HG02981 (cell line): ENCODE data around the gene METRN.
"Not testable (repeated sequence)": the region's sequence is repeated elsewhere in the genome, so short reads cannot be mapped to it uniquely, and the experiment has no call there.

Source experiments
- ATAC-seq: cut with Tn5 transposase; IDR thresholded peaks from one replicate; pipeline ENCODE4 v1.9.1; 2021; ENCODE audit warnings: mild to moderate bottlenecking, moderate library complexity; ENCODE audit not compliant: unreplicated experiment

Gene METRN

DNA sequence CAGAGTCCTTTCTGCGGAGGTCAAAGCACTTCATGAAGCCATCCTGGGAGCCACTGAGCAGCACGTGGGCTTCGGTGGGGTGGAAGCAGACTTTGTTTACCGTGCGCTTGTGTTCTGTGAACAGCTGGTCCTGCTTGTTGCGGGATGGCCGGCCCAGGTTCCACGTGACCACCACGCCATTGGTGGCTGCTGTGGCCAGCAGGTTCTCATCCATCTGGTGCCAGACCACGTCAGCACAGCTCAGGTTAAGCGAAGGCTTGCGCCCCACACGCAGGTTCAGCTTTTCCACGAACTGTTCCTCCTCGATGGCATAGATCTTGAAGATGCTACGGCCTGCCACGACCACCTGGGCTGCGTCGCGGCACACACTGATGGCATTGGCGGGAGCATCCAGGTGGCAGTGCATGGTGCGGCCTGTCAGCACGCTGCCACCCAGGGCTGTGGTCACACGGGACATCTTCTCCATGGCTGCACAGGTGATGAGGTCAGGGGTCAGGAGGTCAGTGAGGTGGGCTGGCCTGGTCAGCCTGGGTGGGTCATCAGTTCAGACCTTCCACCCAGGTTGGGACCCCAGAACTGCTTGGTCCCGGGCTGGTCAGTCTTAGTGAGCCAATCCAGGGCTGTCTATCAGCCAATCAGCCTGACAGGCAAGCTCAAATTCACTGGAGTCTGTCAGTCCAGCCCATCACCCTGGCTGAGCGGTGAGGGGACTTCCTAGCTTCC is 25.6 kb upstream of the METRN start:
- ATAC-seq = no peak

DNA sequence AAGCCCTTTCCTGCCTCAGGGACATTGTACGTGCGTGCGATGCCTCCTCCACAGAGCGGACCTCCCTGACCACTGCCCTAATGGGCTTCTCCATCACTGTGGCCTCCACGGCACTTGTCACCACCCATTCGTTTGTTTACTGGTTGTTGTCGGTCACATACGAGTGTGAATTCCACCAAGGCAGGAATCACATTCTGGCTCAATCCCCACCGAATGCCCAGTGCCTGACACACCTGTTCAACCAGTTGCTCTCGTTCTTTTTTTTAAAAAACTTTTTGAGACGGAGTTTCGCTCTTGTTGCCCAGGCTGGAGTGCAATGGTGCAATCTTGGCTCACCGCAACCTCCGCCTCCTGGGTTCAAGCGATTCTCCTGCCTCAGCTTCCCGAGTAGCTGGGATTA is 23.7 kb upstream of the METRN start:
- not testable (repeated sequence) for ATAC-seq

DNA sequence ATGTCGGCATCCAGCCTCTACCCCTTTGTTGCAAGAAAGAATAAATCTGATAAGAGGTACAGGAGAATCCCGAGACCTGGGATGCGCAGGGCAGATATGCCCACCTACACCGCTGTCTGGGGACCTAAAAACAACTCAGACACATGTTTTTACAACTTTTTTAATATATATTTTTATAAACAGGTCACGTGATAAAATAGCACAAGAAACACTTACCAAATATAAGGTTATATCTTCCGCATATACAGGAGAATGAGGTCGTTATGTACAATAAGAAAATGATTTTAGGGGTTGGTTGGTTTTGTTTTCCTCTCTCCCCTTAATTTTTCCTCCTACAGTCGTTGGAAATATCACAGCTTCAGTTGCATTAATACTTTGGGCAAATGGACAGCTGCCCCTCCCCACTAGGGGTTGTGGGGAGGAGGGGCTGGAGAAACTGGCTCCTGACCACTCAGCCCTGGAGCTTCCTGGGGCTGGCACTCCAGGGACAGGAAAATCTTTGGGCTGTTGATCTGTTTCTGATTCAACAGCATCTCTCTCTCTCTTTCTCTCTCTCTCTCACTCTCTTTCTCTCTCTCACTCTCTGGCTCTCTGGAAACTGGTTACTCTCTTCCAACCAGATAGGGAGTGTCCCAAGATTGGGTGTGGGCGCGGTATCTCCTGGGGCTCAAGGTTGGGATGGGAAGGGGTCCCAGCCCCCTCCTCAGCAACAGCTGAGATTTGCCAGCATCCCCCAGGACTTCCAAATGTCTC is 22.4 kb upstream of the METRN start:
- ATAC-seq = no peak

DNA sequence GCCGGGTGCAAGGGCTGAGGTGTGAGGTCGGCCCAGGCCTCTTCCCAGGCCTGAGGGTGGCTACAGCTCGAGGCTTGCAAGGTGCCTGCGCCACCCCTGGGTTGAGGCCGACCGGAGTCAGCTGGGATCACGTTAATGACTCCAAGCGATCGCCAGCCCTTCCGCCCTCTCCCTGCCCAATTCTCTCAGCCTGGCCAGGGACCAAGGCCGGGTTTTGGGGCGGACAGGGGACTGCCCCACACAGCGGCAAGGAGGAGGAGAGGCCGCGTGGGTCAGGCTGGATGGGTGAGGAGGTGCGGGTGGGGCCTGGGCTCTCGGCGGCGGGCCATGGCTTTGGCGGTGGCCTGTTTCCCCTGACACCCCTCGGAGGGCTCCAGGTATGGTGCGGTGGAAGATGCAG is 21.6 kb upstream of the METRN start:
- no peak for ATAC-seq

DNA sequence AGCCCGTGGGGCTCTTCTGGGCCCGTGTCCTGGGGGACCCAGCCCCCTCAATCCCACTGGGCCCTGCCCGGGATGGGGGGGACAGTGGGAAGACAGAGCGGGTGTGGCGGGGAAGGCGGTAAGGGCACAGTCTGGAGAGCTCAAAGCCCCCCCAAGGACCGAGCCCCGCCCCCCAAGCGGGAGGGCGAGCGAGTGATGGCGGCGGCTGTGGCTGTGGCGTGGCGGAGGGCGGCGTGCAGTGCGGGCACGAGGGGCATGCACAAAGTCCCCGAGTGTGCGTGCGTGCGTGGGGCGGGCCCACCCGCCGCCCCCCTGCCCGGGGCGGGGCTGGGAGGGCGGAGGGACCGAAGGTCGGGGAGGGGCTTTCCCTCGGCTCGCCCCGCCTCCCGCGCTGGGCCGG is 21.2 kb upstream of the METRN start:
- no peak for ATAC-seq

DNA sequence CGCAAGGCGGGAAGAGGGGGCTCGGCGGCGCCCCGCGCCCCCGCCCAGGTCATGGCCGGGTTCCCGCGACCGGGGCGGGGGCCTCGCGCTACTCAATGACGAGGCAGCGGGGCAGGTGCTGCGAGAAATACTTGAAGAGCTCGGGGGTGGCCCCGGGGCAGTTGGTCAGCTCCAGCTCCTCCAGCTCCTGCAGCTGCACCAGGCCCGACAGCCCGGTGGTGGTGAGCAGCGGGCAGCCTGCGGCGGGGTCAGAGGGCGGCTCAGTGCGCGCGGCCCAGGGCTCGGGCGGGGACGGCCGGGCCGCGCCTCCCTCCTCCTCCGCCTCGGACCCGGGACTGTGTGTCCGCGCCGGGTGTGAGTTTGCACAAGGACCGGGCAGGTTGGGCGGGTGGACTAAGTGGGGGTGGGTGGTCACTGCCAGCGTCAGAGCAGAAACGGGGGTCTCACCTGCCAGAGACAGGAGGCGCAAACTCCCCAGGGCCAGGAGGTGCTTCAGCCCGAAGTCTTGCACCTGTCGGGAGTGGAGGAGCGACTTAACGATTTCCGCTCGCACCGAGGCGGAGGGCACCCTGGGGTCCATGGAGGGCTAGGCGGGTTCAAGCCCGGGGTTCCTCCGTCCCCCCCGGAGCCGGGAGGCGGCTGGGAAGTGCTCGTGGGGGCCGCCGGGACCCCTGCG is 20.6 kb upstream of the METRN start:
- no peak for ATAC-seq

DNA sequence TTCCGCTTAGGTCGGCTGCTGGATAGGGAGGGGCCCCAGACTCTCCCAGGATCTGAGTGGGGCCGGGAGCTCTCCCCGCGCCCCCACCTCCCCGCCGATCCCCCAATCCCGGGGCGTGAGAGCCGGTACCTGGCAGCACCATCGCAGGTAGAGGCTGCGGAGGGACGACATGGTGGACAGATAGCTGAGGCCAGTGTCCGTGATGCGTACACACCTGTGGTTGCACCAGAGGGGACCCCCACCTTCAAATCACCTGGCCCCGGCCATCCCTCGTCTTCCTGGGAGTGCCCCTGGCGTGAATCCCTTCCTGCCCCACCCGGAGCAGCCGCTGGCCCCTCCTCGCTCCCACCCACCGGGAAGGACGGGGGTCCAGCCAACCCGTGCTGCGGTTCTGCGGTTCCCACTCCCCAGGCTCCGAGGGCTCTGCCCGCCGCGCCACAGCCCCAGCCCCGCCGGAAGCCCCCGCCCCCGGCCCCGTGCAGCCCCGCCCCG is 20.0 kb upstream of the METRN start:
- no peak for ATAC-seq

DNA sequence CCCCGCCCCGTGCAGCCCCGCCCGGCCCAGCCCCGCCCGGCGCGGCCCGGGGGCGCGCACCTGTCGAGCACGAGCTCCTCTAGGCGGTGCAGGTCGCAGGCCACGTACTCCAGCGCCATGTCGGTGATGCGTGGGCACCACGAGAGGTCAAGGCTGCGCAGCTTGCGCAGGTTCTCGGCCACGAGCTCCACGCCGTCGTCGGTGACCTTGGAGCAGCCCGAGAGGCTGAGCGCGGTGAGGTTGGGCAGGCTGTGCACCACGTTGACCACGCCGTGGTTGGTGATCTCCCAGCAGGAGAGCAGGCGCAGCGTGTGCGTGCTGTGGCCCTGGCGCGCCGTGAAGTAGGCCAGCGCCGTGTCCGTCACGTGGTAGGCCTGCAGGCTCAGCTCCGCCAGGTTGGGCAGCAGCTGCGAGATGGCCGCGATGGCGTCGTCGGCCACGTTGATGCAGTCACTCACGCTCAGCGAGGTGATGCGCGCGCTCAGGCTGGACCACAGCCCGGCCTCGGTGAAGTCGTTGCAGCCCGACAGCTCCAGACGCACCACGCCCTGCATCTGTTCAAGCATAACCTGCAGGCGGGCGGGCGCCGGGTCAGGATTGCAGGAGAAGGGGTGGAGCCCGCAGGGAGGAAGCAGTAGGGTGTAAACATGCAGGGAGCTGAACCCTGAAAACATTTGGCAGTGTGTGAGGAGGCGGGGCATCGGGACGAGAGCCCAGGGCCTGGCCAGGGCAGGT is 19.4 kb upstream of the METRN start:
- no peak for ATAC-seq

DNA sequence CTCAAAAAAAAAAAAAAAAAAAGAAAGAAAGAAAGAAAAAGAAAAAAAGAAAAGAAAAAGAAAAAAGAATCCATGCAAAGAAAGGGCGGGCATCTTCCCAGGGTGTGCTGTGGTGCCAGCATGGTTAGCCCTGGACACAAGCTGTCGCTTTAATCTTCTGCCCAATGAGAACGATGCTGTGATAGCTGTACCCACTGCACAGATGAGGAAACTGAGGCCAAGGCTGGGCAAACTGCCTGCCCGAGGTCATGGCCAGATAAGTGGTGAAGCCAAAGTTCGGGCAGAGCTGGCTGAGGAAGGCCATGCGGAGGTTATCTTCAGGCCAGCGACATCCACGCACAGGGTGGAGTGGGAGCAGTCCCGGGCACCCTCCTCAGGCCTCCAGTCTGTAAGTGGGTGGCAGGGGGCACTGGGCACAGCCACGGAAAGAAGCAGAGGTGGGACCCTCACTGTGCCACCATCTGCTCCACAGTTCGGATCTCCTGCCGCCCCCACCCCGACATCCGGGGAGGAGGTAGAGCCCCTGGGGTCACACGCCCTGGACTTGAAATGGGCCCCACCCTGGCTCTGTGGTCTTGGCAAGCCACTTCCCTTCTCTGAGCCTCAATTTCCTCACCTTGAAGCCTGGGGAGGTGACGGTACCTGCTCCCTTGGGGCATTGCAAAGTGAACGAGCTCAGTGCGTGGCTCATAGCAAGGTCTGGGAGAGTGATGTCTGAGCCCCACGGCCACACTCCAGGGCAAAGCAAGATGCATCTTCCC is 15.8 kb upstream of the METRN start:
- no peak for ATAC-seq

DNA sequence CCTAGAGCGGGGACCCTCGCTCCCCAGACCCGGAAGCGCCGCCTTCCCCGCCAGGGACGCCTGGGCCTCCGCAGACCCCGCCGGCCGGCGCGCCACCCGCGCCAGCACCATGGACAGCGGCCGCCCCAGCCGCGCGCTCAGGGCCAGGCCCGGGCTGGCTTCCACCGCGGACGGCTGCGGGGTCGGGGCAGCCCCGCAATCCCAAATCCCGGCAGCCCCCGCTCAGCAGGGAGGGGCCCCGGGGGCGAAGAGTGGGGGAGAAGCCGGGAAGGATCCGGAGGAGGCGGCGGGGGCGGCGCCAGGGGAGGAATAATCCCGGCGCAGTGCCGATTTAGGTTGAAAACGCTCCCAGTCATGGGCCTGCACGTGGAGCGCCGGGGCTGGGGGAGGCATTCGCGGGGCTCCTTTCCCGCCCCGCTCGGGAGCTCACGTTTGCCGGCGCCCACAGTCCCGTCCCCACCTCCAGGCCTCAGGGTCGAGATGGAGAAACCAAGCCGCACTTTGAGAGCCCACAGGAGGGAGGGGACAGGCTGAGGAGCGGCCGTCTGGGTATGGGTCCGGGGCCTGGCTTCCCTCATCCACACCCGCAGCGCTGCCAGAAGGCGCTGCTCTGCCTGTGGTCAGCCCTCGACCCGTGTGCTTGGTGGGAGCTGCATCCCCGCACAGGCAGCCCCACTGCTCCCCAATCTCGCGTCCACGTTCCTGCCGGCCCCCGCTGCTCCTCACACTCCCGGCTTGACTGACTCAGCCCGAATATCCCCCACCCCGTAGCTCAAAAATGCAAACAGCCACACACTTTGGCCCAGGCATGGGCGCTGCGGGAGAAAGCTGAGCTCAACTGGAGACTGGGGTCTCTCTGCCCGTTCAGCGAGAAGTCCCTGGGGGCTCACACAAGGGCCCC is 14.0 kb upstream of the METRN start:
- no peak for ATAC-seq

DNA sequence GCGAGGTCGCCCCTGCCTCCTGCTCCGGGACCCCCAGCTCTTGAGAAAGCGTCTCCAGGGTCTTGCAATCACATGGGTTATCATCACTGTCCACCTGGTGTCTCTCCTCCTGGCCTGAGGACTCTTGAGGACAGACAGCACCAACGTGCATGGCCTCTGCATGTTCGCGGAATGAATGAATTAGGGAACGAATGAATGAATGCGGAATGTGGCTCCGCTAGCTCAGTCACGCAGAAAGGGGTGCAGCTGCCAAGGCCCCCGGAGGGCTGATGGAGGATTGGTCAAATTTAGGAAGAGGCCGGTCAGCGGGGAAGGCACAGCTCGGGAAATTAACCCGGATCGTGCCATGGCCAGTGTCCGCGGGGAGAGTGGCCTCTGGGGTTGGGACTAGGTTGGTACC is 12.6 kb upstream of the METRN start:
- no peak for ATAC-seq

DNA sequence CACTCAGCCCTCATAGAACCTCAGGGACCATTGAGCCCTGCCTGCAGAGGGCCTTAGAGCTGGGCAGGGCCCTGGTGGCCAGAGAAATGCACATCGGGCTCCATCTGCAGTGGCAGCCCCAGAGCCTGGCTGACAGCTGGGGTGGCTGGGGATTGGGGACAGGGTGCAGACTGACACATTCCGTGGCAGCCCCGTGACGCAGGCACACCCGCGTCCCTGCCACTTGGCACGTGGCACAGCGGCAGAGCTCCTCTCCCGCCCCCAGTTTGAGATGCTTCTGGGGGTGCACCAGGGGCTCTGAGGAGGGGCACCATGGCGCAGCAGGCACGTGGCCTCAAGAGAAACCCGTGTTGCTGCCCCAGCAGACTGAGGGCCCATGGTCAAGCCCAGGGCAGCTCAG is 11.5 kb upstream of the METRN start:
- no peak for ATAC-seq

DNA sequence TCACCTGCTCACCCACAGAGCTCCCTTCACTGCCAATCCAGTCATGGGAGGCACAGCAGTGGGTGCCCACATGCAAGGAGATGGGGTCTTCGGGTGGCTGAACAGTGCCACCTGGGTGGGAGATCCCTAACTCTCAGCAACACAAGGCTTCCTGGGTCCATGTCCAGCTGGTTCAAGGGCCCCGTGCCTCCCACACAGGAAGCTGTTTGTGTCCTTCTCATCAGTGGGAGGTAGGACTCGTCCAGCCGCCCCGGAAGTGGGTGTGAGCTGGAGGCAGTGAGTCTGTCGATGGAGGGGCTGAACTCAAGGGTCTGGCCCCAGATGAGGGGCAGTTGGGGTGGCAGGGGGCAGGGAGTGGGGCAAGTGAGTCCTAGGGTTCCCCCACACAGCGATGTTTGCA is 10.9 kb upstream of the METRN start:
- ATAC-seq = no peak

DNA sequence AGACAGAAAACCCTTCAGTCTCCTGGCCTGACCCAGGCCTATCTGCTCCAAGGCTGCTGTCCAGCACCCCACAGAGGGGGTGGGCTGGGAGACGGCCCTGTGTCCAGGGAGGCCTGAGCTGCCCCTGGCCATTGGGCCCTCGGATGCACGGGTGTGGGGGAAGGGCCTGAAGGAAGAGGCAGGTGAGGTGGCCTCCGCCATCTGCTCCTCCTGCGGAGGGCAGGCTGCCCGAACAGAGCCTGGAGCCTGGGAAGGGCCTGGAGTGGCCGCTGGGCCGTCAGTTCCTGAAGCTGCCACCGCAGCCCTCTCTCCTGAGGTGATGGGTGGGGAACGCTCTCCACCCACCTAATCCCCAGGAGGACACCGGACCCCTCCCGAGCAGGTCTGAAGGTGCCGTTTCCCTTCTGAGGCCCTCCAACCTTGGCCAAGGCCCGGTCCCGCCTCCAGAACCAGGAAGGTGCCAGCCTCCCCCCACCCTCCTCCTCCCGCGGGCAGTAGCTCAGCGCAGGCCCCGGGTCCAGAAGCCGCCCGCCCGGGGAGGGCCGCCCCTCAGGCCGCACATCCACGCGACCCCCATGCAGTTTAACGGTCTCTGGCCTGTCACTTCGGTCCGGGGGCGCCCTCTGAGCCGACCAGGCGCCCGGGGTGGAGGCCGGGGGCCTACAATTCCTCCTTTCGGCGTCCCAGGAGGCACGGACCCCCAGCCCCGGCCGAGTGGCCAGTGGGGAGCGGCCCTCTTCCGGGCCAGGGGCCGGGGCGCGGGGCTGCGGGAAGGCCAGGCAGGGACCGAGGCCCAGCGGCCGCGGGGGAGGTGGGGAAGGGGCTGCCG is 10.2 kb upstream of the METRN start:
- ATAC-seq = no peak

DNA sequence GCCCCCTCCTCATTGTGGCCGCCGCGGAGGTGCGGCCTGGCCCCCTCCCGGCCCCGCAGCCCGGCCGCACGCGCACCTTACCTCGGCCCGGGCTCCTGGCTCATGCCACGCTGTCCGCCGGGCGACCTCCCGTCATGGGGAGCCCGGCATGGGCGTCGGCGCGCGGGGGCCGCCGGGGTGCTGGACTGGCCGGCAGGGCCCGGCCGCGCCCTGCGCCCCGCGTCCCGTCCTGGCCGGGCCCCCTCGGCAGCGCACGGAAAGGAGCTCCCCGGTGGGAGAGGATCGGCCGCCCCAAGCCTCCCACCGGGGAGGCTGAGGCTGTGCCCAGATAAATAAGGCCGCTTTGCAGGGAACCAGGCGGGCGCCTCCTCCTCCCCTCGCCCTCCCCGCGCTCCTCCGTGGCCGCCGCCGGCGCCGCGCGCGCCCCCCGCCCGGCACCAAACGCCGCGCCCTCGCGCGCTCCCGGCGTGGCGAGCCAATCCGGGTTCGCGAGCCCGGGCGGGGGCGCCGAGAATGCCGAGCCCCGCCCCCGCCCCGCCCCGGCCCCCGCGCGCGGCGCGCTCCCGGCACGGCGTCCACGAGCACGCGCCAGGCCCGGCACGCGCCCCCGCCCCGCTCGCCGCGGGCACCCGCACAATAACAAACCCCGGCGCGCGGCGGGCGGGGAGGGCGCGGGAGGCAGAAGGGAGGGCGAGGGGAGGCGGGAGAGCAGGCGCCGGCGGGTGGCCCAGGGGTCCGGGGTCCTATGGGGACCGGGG is 9.3 kb upstream of the METRN start, which contains the start of gene FBXL16:
FBXL16 (minus strand) TSS at position 371 of the 758 bp plus-strand sequence. CDS start 8,396 bp downstream, outside the sequence.
- no peak for ATAC-seq

DNA sequence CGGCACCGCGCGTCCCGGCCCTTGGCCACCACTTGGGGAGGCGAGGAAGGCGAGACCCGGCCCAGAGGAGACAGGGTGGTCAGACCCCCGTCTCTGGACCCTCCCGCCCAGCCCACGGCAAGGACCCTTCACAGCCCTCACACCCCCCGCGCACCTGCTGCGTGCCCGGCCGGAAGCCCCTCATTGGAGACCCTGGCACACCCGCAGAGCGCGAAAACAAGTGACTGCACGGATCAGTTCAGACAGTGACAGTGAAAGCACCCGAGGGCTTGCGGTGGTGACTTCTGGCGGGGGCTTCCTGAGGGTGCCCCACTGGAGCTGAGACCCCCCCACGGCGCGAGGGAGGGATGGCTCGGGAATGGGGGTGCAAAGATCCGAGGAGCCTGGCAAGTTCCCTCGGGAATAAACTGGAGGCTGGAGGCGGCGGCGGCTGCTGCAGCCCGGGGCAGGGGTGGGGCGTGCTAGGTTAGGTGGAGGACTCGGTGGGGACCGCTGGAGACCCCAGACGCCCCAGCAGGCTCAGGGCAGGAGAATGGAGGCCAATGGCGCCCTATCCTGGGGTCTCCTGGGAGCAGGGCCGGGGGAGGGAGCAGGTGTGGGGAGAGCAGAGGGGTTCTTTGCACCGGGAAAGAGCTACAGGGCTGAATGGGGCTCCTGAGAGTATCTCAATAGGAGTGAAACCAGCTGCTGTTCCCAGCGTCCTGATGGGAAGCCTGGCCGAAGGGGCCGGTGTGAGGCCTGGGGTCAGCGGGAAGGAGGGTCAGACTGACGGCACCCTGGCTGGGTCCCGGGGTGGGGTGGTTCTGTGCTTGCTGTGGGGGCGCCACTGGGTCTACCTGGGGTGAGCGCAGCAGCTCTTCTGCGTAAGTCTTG is 8.5 kb upstream of the METRN start:
- no peak for ATAC-seq

DNA sequence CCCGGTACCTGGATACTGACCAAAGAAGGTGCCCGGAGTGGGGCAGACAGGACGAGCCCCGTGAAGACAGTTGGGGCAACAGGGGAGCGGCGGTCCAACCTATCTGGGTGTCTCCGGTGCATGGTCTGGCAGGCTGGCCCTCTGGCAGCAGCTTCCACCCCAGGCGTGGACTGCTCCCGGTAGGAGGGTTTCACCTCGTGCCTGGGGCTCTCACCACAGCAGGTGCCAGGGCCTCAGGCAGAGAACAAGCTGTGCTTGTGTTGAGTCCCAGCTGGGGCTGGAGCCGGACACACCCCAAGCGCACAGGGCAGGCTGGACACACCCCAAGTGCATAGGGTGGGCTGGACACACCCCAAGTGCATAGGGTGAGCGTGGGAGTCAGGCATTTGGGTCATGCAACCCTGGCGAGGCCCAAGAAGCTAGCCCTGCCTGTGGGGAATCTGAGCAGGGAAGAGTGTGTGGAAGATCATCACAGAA is 7.8 kb upstream of the METRN start:
- no peak for ATAC-seq
